ENCODE measurements around the gene DNAAF5.

The DNAAF5 gene

DNA sequence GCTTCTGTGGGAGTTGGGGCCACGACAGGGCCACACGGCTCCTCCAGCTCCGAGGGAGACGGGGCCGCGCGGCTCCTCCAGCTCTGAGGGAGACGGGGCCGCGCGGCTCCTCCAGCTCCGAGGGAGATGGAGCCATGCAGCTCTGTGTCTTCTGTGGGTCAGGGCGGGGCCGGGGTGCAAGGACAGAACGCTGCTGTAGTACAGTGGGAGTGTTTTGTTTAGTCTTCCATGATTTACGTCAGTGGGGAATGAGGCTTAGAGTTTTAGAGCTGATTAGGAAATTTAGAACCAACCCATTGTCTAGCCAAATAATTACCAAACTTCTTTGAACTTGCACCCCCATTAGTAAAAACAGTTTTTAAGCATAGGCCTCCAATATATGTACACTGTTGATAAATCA is 33.5 kb downstream of the DNAAF5 start:
- WGBS (ENCODE audit: extremely low coverage, insufficient coverage, insufficient read length) = no CpG with 5 or more reads among the region's 16 CpGs
- no peak for DNase-seq
- H3K27me3 ChIP-seq (ENCODE audit: insufficient read depth, low read length) = no peaks in the 10 kb centered on the region
- no peak overlapping the region for H2BK12ac ChIP-seq (ENCODE audit: low read length)
- no peak overlapping the region for H2AFZ ChIP-seq (ENCODE audit: insufficient read depth, low read length, poor library complexity)
- no peak overlapping the region for H3K4me3 ChIP-seq (ENCODE audit: low read depth, low read length)
- no peak overlapping the region for H2BK120ac ChIP-seq (ENCODE audit: insufficient read depth, low read length, poor library complexity)
- no peak overlapping the region for H3K4me2 ChIP-seq (ENCODE audit: low read length)
- H4K91ac ChIP-seq (ENCODE audit: low read depth, low read length) = no peak overlapping the region
- H3K4ac ChIP-seq (ENCODE audit: low read depth, low read length) = no peak overlapping the region
- no peaks in the 10 kb centered on the region for H3K79me1 ChIP-seq (ENCODE audit: low read length)
- H3K14ac ChIP-seq (ENCODE audit: low read length) = no peak overlapping the region
- H4K8ac ChIP-seq (ENCODE audit: low read depth, low read length) = no peak overlapping the region
- H3K9me3 ChIP-seq (ENCODE audit: insufficient read depth, low read depth, low read length) = peaks cover 3% of the 10 kb centered on the region
- H3K4me1 ChIP-seq (ENCODE audit: control insufficient read depth in 1 of 2, insufficient read depth in 2 of 2, low read length in 2 of 2) = no peaks in the 10 kb centered on the region
- peaks cover 52 to 63% of the 10 kb centered on the region in 2 experiments for H3K36me3 ChIP-seq (ENCODE audit: control insufficient read depth in 1 of 2, insufficient read depth in 2 of 2, low read length in 2 of 2)
- no peak overlapping the region for H4K12ac ChIP-seq (ENCODE audit: low read depth, low read length)
- H3K79me2 ChIP-seq (ENCODE audit: control insufficient read depth, insufficient read depth, low read length, poor library complexity) = no peaks in the 10 kb centered on the region
- no peak overlapping the region for H3K18ac ChIP-seq (ENCODE audit: low read length)
- H3K9ac ChIP-seq (ENCODE audit: low read length) = no peak overlapping the region
- no peak overlapping the region for H2AK5ac ChIP-seq (ENCODE audit: low read length)
- no peak overlapping the region for H3K23ac ChIP-seq (ENCODE audit: low read length)
- no peak overlapping the region for H3K27ac ChIP-seq (ENCODE audit: low read depth, low read length)
- H2BK5ac ChIP-seq (ENCODE audit: low read depth, low read length, poor library complexity) = no peak overlapping the region

DNA sequence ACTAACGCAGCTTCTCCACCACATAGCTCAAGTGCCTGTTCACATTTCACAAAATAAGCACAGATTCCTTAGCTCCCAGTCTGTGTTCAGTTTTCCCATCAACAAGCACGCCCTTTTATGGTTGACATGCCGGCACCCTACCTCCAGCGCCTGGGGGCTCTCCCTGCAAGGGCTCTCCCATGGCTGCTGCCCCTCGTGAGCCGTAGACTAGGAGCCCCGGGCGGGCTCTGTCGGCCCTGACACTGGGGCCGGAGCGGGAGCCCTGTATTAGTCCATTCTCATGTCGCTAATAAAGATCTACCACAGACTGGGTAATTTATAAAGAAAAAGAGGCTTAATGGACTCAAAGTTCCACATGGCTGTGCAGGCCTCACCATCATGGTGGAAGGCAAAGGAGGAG is 34.6 kb downstream of the DNAAF5 start:
- no peak overlapping the region for H3K23ac ChIP-seq (ENCODE audit: low read length)
- H3K27ac ChIP-seq (ENCODE audit: low read depth, low read length) = no peak overlapping the region
- no peak overlapping the region for H2AFZ ChIP-seq (ENCODE audit: insufficient read depth, low read length, poor library complexity)
- no peak overlapping the region for H2BK5ac ChIP-seq (ENCODE audit: low read depth, low read length, poor library complexity)
- no peak overlapping the region for H2BK12ac ChIP-seq (ENCODE audit: low read length)
- no peak overlapping the region for H3K4me2 ChIP-seq (ENCODE audit: low read length)
- no peak overlapping the region for H2AK5ac ChIP-seq (ENCODE audit: low read length)
- H3K9ac ChIP-seq (ENCODE audit: low read length) = no peak overlapping the region
- H2BK120ac ChIP-seq (ENCODE audit: insufficient read depth, low read length, poor library complexity) = no peak overlapping the region
- no peaks in the 10 kb centered on the region for H3K4me1 ChIP-seq (ENCODE audit: control insufficient read depth in 1 of 2, insufficient read depth in 2 of 2, low read length in 2 of 2)
- no peak overlapping the region for H4K12ac ChIP-seq (ENCODE audit: low read depth, low read length)
- H3K4ac ChIP-seq (ENCODE audit: low read depth, low read length) = no peak overlapping the region
- no CpG with 5 or more reads among the region's 12 CpGs for WGBS (ENCODE audit: extremely low coverage, insufficient coverage, insufficient read length)
- no peak overlapping the region for H4K8ac ChIP-seq (ENCODE audit: low read depth, low read length)
- H3K4me3 ChIP-seq (ENCODE audit: low read depth, low read length) = no peak overlapping the region
- DNase-seq = no peak
- H4K91ac ChIP-seq (ENCODE audit: low read depth, low read length) = no peak overlapping the region
- H3K14ac ChIP-seq (ENCODE audit: low read length) = no peak overlapping the region
- H3K79me1 ChIP-seq (ENCODE audit: low read length) = no peaks in the 10 kb centered on the region
- peaks cover 55 to 66% of the 10 kb centered on the region in 2 experiments for H3K36me3 ChIP-seq (ENCODE audit: control insufficient read depth in 1 of 2, insufficient read depth in 2 of 2, low read length in 2 of 2)
- H3K27me3 ChIP-seq (ENCODE audit: insufficient read depth, low read length) = no peaks in the 10 kb centered on the region
- H3K79me2 ChIP-seq (ENCODE audit: control insufficient read depth, insufficient read depth, low read length, poor library complexity) = no peaks in the 10 kb centered on the region
- H3K18ac ChIP-seq (ENCODE audit: low read length) = no peak overlapping the region
- peaks cover 3% of the 10 kb centered on the region for H3K9me3 ChIP-seq (ENCODE audit: insufficient read depth, low read depth, low read length)

DNA sequence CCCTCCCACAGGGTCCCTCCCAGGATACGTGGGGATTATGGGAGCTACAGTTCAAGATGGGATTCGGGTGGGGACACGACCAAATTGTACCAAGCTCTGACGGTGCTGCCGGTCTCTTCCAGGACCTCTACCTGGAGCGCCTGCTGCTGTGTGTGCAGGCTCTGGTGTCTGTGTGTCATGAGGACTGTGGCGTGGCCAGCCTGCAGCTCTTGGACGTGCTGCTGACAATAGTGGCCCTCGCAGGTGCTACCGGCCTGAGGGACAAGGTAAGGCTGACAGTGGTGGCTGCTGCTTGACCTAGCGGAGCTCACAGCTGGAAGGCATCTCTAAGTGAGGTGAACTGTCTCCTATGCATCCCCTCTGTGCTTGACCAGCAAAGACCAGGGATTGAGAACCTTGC is 35.1 kb downstream of the DNAAF5 start:
- H2AK5ac ChIP-seq (ENCODE audit: low read length) = no peak overlapping the region

DNA sequence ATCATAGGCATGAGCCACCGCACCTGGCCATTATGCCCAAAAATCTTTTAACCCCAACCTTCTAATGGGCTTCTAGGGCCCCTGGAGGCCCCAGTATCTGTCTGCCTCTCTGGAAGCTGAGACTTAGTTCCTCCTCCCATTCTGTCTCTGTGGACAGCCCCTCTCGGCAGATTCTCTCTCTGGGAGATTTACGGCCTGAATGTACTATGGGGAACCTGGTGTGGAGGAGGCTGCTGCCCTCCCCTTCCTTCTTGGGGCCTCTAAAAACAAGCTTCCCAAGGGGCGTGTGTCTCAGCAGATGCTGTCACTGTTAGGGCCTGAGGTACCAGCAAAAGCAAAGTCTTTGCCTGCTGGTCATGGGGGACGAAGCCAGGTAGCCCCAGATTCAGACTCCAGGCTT is 36.4 kb downstream of the DNAAF5 start:
- no peak overlapping the region for H3K4me2 ChIP-seq (ENCODE audit: low read length)
- H2BK5ac ChIP-seq (ENCODE audit: low read depth, low read length, poor library complexity) = no peak overlapping the region
- no peak overlapping the region for H3K14ac ChIP-seq (ENCODE audit: low read length)
- no CpG with 5 or more reads among the region's 5 CpGs for WGBS (ENCODE audit: extremely low coverage, insufficient coverage, insufficient read length)
- H3K18ac ChIP-seq (ENCODE audit: low read length) = no peak overlapping the region
- H2AK5ac ChIP-seq (ENCODE audit: low read length) = no peak overlapping the region
- H3K27ac ChIP-seq (ENCODE audit: low read depth, low read length) = no peak overlapping the region
- H3K79me1 ChIP-seq (ENCODE audit: low read length) = no peaks in the 10 kb centered on the region
- peaks cover 41 to 52% of the 10 kb centered on the region in 2 experiments for H3K36me3 ChIP-seq (ENCODE audit: control insufficient read depth in 1 of 2, insufficient read depth in 2 of 2, low read length in 2 of 2)
- no peak overlapping the region for H2BK120ac ChIP-seq (ENCODE audit: insufficient read depth, low read length, poor library complexity)
- no peak overlapping the region for H3K4ac ChIP-seq (ENCODE audit: low read depth, low read length)
- no peaks in the 10 kb centered on the region for H3K4me1 ChIP-seq (ENCODE audit: control insufficient read depth in 1 of 2, insufficient read depth in 2 of 2, low read length in 2 of 2)
- H4K8ac ChIP-seq (ENCODE audit: low read depth, low read length) = no peak overlapping the region
- no peak overlapping the region for H2AFZ ChIP-seq (ENCODE audit: insufficient read depth, low read length, poor library complexity)
- H3K4me3 ChIP-seq (ENCODE audit: low read depth, low read length) = no peak overlapping the region
- H3K27me3 ChIP-seq (ENCODE audit: insufficient read depth, low read length) = no peaks in the 10 kb centered on the region
- H4K12ac ChIP-seq (ENCODE audit: low read depth, low read length) = no peak overlapping the region
- H2BK12ac ChIP-seq (ENCODE audit: low read length) = no peak overlapping the region
- no peak for DNase-seq
- no peak overlapping the region for H3K23ac ChIP-seq (ENCODE audit: low read length)
- H4K91ac ChIP-seq (ENCODE audit: low read depth, low read length) = no peak overlapping the region
- peaks cover 1% of the 10 kb centered on the region for H3K9me3 ChIP-seq (ENCODE audit: insufficient read depth, low read depth, low read length)
- no peak overlapping the region for H3K9ac ChIP-seq (ENCODE audit: low read length)
- no peaks in the 10 kb centered on the region for H3K79me2 ChIP-seq (ENCODE audit: control insufficient read depth, insufficient read depth, low read length, poor library complexity)

More for the DNA sequence above, 35.1 kb downstream of the DNAAF5 start:
- H3K27ac ChIP-seq (ENCODE audit: low read depth, low read length) = no peak overlapping the region
- no peak overlapping the region for H4K8ac ChIP-seq (ENCODE audit: low read depth, low read length)
- H2BK12ac ChIP-seq (ENCODE audit: low read length) = no peak overlapping the region
- no peak overlapping the region for H3K4me2 ChIP-seq (ENCODE audit: low read length)
- H4K91ac ChIP-seq (ENCODE audit: low read depth, low read length) = no peak overlapping the region
- H3K18ac ChIP-seq (ENCODE audit: low read length) = no peak overlapping the region
- no peak overlapping the region for H3K23ac ChIP-seq (ENCODE audit: low read length)
- H3K4ac ChIP-seq (ENCODE audit: low read depth, low read length) = no peak overlapping the region
- H3K79me1 ChIP-seq (ENCODE audit: low read length) = no peaks in the 10 kb centered on the region
- no peak overlapping the region for H2AFZ ChIP-seq (ENCODE audit: insufficient read depth, low read length, poor library complexity)
- H2BK120ac ChIP-seq (ENCODE audit: insufficient read depth, low read length, poor library complexity) = no peak overlapping the region
- no CpG with 5 or more reads among the region's 11 CpGs for WGBS (ENCODE audit: extremely low coverage, insufficient coverage, insufficient read length)
- no peak for DNase-seq
- H3K9me3 ChIP-seq (ENCODE audit: insufficient read depth, low read depth, low read length) = peaks cover 3% of the 10 kb centered on the region
- H3K79me2 ChIP-seq (ENCODE audit: control insufficient read depth, insufficient read depth, low read length, poor library complexity) = no peaks in the 10 kb centered on the region
- H3K4me1 ChIP-seq (ENCODE audit: control insufficient read depth in 1 of 2, insufficient read depth in 2 of 2, low read length in 2 of 2) = no peaks in the 10 kb centered on the region
- H4K12ac ChIP-seq (ENCODE audit: low read depth, low read length) = no peak overlapping the region
- no peak overlapping the region for H2BK5ac ChIP-seq (ENCODE audit: low read depth, low read length, poor library complexity)
- H3K9ac ChIP-seq (ENCODE audit: low read length) = no peak overlapping the region
- H3K4me3 ChIP-seq (ENCODE audit: low read depth, low read length) = no peak overlapping the region
- peaks cover 53 to 63% of the 10 kb centered on the region in 2 experiments for H3K36me3 ChIP-seq (ENCODE audit: control insufficient read depth in 1 of 2, insufficient read depth in 2 of 2, low read length in 2 of 2)
- H3K14ac ChIP-seq (ENCODE audit: low read length) = no peak overlapping the region
- no peaks in the 10 kb centered on the region for H3K27me3 ChIP-seq (ENCODE audit: insufficient read depth, low read length)
